GM19328 (cell line): ENCODE data around the gene OR51L1.
"Not testable (repeated sequence)": the region's sequence is repeated elsewhere in the genome, so short reads cannot be mapped to it uniquely, and the experiment has no call there.

Source experiments
- ATAC-seq: cut with Tn5 transposase; IDR thresholded peaks from one replicate; pipeline ENCODE4 v1.9.1; 2021; ENCODE audit warnings: mild to moderate bottlenecking, moderate library complexity; ENCODE audit not compliant: unreplicated experiment

The OR51L1 gene

GRCh38 chr11:4994551-4994950 is at the start of gene OR51L1:
Gene OR51L1, plus strand, starts transcription at chr11:4994851. Its CDS starts 4,132 bp downstream, at chr11:4998983.
- ATAC-seq: no peak

- ATAC-seq: no peak
Observed at GRCh38 chr11:4947505-4947904, 47.1 kb upstream of the OR51L1 start, which contains the start of gene OR51A4. Gene OR51A4, minus strand, starts transcription at chr11:4947605. Its CDS starts 505 bp downstream, at chr11:4947100.

GRCh38 chr11:4955613-4956012 is 39.0 kb upstream of the OR51L1 start, which contains the start of gene OR51A2:
Gene OR51A2, minus strand, starts transcription at chr11:4955713. Its CDS starts 0 bp downstream, at chr11:4955713.
- not testable (repeated sequence) for ATAC-seq

- no peak for ATAC-seq
Observed at GRCh38 chr11:4957396-4957795, 37.3 kb upstream of the OR51L1 start.

GRCh38 chr11:4960877-4961276 is 33.8 kb upstream of the OR51L1 start:
- no peak for ATAC-seq

- no peak for ATAC-seq
Observed at GRCh38 chr11:4962816-4963215, 31.8 kb upstream of the OR51L1 start.

- ATAC-seq: no peak
Observed at GRCh38 chr11:4975436-4975835, 19.2 kb upstream of the OR51L1 start.

GRCh38 chr11:4979036-4979435 is 15.6 kb upstream of the OR51L1 start:
- ATAC-seq: no peak

- ATAC-seq: no peak
Observed at GRCh38 chr11:4982678-4983077, 12.0 kb upstream of the OR51L1 start.

GRCh38 chr11:4983841-4984240 is 10.8 kb upstream of the OR51L1 start:
- ATAC-seq: no peak

GRCh38 chr11:4991060-4991459 is 3.6 kb upstream of the OR51L1 start:
- no peak for ATAC-seq

- ATAC-seq: no peak
Observed at GRCh38 chr11:5004424-5005274, 10.0 kb downstream of the OR51L1 start.

GRCh38 chr11:5007561-5007960 is 12.9 kb downstream of the OR51L1 start:
- no peak for ATAC-seq

- ATAC-seq: no peak
Observed at GRCh38 chr11:5011254-5011653, 16.6 kb downstream of the OR51L1 start.

- ATAC-seq: no peak
Observed at GRCh38 chr11:5013012-5013411, 18.4 kb downstream of the OR51L1 start.

GRCh38 chr11:5021996-5022395 is 27.3 kb downstream of the OR51L1 start:
- ATAC-seq: no peak

GRCh38 chr11:5036669-5037068 is 42.0 kb downstream of the OR51L1 start:
- ATAC-seq: no peak

GRCh38 chr11:5037926-5038325 is 43.3 kb downstream of the OR51L1 start:
- ATAC-seq: no peak

GRCh38 chr11:5038341-5038740 is 43.7 kb downstream of the OR51L1 start:
- no peak for ATAC-seq

GRCh38 chr11:5040876-5041275 is 46.2 kb downstream of the OR51L1 start:
- ATAC-seq: no peak

GRCh38 chr11:5042091-5042490 is 47.4 kb downstream of the OR51L1 start:
- ATAC-seq: no peak

- no peak for ATAC-seq
Observed at GRCh38 chr11:5043380-5043779, 48.7 kb downstream of the OR51L1 start.

- ATAC-seq: no peak
Observed at GRCh38 chr11:5046226-5046625, 51.6 kb downstream of the OR51L1 start, which contains the start of gene OR52J3. Gene OR52J3, plus strand, starts transcription at chr11:5046526. Its CDS starts 0 bp downstream, at chr11:5046526.
